GM12878 (cell line): Measurements from ENCODE around the gene SKIDA1. TPM values are rescaled to one million over a fixed set of nuclear protein-coding genes. Genes with fewer than 3 reads are reported as not detected.

Source experiments
- ATAC-seq: fragments of 200-7000 bp; cut with Tn5 transposase; 3 replicates; pipeline ENCODE4 v1.9.1; 2020; ENCODE audit warnings: mild to moderate bottlenecking, moderate library complexity
- BruUV-seq: library from RNA; stranded (reverse); fragments of 400-500 nt; replicated peaks from 2 replicates; lab custom pipeline; 2021; lab: Mats Ljungman, UMichigan
- CTCF ChIA-PET: fragments of 300-600 bp; sonication (Branson Sonifier 250); formaldehyde crosslinking; extraction: SDS; loops from one replicate; lab custom pipeline; 2021; ENCODE audit warnings: inconsistent platforms; lab: Yijun Ruan, JAX
- POLR2A ChIA-PET: fragments of 350-600 bp; formaldehyde crosslinking; extraction: SDS; loops from one replicate; lab custom pipeline; 2021; ENCODE audit warnings: inconsistent platforms; lab: Charles Lee
- RAD21 ChIA-PET: fragments of 300-600 bp; sonication (Branson Sonifier 250); formaldehyde crosslinking; loops from one replicate; lab custom pipeline; 2023; ENCODE audit warnings: antibody characterized with exemption; ENCODE audit not compliant: unreplicated experiment; lab: Charles Lee
- SMC1A ChIA-PET: fragments of 300-600 bp; sonication (Branson Sonifier 250); formaldehyde crosslinking; loops from one replicate; lab custom pipeline; 2023; ENCODE audit not compliant: unreplicated experiment, uncharacterized antibody; lab: Charles Lee
- DNase-seq: peaks from one replicate; pipeline ENCODE4 v3.0.0-alpha.2; 2011; ENCODE audit warnings: low read depth, low spot score
- FAIRE-seq: peaks from 3 replicates; lab custom pipeline; 2011; peaks lifted over from hg19 to GRCh38; lab: Jason Lieb, UNC
- H2AFZ ChIP-seq: 2 replicates; pipeline ENCODE4 v1.6.0; 2011; ENCODE audit warnings: low read depth, low read length, control low read depth; ENCODE audit not compliant: control insufficient read depth
- H3K27ac ChIP-seq: 2 replicates; pipeline ENCODE4 v1.5.1; 2011; ENCODE audit warnings: control low read depth; ENCODE audit not compliant: control insufficient read depth, insufficient read depth
- H3K27me3 ChIP-seq, 2 experiments: replicated peaks in 1 of 2; 2 replicates each; pipeline versions ENCODE4 v1.6.0 to v1.6.1; 2011; ENCODE audit warnings: low read length in 1 of 2; ENCODE audit not compliant: control insufficient read depth in 2 of 2, insufficient read depth in 2 of 2
- H3K36me3 ChIP-seq, 2 experiments: 2 replicates each; pipeline ENCODE4 v1.5.1; 2011; ENCODE audit warnings: low read length in 1 of 2; ENCODE audit not compliant: control insufficient read depth in 2 of 2, insufficient read depth in 2 of 2
- H3K4me1 ChIP-seq: 2 replicates; pipeline ENCODE4 v1.6.1; 2011; ENCODE audit warnings: mild to moderate bottlenecking, low read length, moderate library complexity, mixed read lengths; ENCODE audit not compliant: control insufficient read depth, insufficient read depth
- H3K4me2 ChIP-seq: 2 replicates; pipeline ENCODE4 v1.6.0; 2011; ENCODE audit warnings: control low read depth; ENCODE audit not compliant: control insufficient read depth, insufficient read depth
- H3K4me3 ChIP-seq: fragments of 200-600 bp; sonication (generic); 2 replicates; pipeline ENCODE4 v1.5.1; 2016
- H3K79me2 ChIP-seq: 2 replicates; pipeline ENCODE4 v1.6.0; 2011; ENCODE audit warnings: low read length; ENCODE audit not compliant: control insufficient read depth, insufficient read depth
- H3K9ac ChIP-seq: 2 replicates; pipeline ENCODE4 v1.8.0; 2011; ENCODE audit warnings: low read length, control low read depth, mixed read lengths; ENCODE audit not compliant: control insufficient read depth, insufficient read depth
- H3K9me3 ChIP-seq: replicated peaks from 3 replicates; pipeline ENCODE4 v1.5.1; 2011; ENCODE audit warnings: mild to moderate bottlenecking, low read length; ENCODE audit not compliant: control insufficient read depth, insufficient read depth
- H4K20me1 ChIP-seq: 2 replicates; pipeline ENCODE4 v1.6.0; 2011; ENCODE audit not compliant: control insufficient read depth, insufficient read depth
- ATF2 ChIP-seq: IDR thresholded peaks from 2 replicates; pipeline ENCODE4 v1.6.1; 2012; ENCODE audit warnings: low read length, inconsistent platforms
- BCL11A ChIP-seq: IDR thresholded peaks from 2 replicates; pipeline ENCODE4 v1.6.1; 2011; ENCODE audit warnings: low read depth, low read length
- BCLAF1 ChIP-seq: fragments of 450-650 bp; IDR thresholded peaks from 2 replicates; pipeline ENCODE4 v1.6.1; 2017; ENCODE audit warnings: antibody characterized with exemption, mild to moderate bottlenecking, moderate library complexity
- E2F4 ChIP-seq: IDR thresholded peaks from 2 replicates; pipeline ENCODE4 v1.6.1; 2012; ENCODE audit warnings: low read depth, low read length, improper control_type of control experiment
- HSF1 ChIP-seq: fragments of 150-350 bp; IDR thresholded peaks from 2 replicates; pipeline ENCODE4 v1.6.1; 2014; ENCODE audit warnings: mild to moderate bottlenecking, low read depth, low read length
- IKZF2 ChIP-seq, 2 experiments: fragments of 450-650 bp; IDR thresholded peaks; 2 replicates each; pipeline ENCODE4 v1.6.1; 2017; ENCODE audit warnings: mild to moderate bottlenecking in 2 of 2, moderate library complexity in 2 of 2
- KDM1A ChIP-seq: fragments of 200-600 bp; sonication (generic); IDR thresholded peaks from 2 replicates; pipeline ENCODE4 v1.6.1; 2016; ENCODE audit warnings: borderline replicate concordance
- MTA2 ChIP-seq: fragments of 450-650 bp; IDR thresholded peaks from 2 replicates; pipeline ENCODE4 v1.6.1; 2016; ENCODE audit warnings: low read depth, mild to moderate bottlenecking, moderate library complexity
- NBN ChIP-seq: fragments of 450-650 bp; IDR thresholded peaks from 2 replicates; pipeline ENCODE4 v1.6.1; 2016
- NR2C2 ChIP-seq: IDR thresholded peaks from 2 replicates; pipeline ENCODE4 v1.6.1; 2011; ENCODE audit warnings: borderline replicate concordance, low read depth; ENCODE audit not compliant: control insufficient read depth, insufficient read length
- PKNOX1 ChIP-seq: fragments of 450-650 bp; IDR thresholded peaks from 2 replicates; pipeline ENCODE4 v1.6.1; 2016; ENCODE audit warnings: mild to moderate bottlenecking
- POLR2A ChIP-seq: IDR thresholded peaks from 2 replicates; pipeline ENCODE4 v1.6.1; 2011; ENCODE audit warnings: low read depth, mild to moderate bottlenecking, low read length
- RAD21 ChIP-seq: IDR thresholded peaks from 2 replicates; pipeline ENCODE4 v1.6.1; 2011; ENCODE audit warnings: mild to moderate bottlenecking, low read depth, low read length, moderate library complexity; ENCODE audit not compliant: insufficient read depth
- SIN3A ChIP-seq: IDR thresholded peaks from 2 replicates; pipeline ENCODE4 v1.6.1; 2012; ENCODE audit warnings: low read depth, low read length, improper control_type of control experiment
- SMC3 ChIP-seq: IDR thresholded peaks from 2 replicates; pipeline ENCODE4 v1.6.1; 2011; ENCODE audit warnings: low read length, improper control_type of control experiment, borderline replicate concordance
- ZNF207 ChIP-seq: fragments of 450-650 bp; IDR thresholded peaks from 2 replicates; pipeline ENCODE4 v1.6.1; 2014; ENCODE audit warnings: antibody characterized with exemption, mild to moderate bottlenecking, borderline replicate concordance
- WGBS: methylation state at CpG from one replicate; pipeline ENCODE4 v1.1.6; 2016; ENCODE audit warnings: low lambda C conversion rate; ENCODE audit not compliant: insufficient replicate concordance, insufficient coverage; ENCODE audit errors: missing lambda C conversion rate; 5-methylcytosine and 5-hydroxymethylcytosine counted together
- in situ Hi-C: fragments of 300-500 bp; cut with MboI; formaldehyde crosslinking; loops from 9 replicates; pipeline ENCODE4 v1.14.3; 2018; ENCODE audit warnings: mixed read lengths
- intact Hi-C: fragments of 100-400 bp; cut with micrococcal nuclease; formaldehyde crosslinking; loops from one replicate; pipeline ENCODE4 v1.14.2; 2022; ENCODE audit not compliant: unreplicated experiment
- polyA plus RNA-seq, 11 experiments: library from polyadenylated mRNA; depleted of rRNA in 4 of 11; unstranded in 6 of 11; stranded (reverse) in 5 of 11; fragments of >200 nt; fragmentation: Nextera tagmentation in 4 of 11; fragmentation: Illumina TruSeq in 1 of 11; extraction: Ambion mirVana in 4 of 11; extraction: Trizol in 1 of 11; gene quantifications; 1 replicate in 1 of 11; 2 replicates in 10 of 11; pipeline versions ENCODE4 v1.2.1 to v1.2.3, GENCODE V29; 2011 to 2016; ENCODE audit warnings: inconsistent platforms in 2 of 11, missing spikeins in 2 of 11, low read depth in 1 of 11
- total RNA-seq, 4 experiments: library from RNA; depleted of rRNA in 3 of 4; stranded (reverse); fragments of >200 nt in 3 of 4; fragmentation: Illumina TruSeq in 1 of 4; extraction: Trizol in 1 of 4; gene quantifications; 2 replicates each; pipeline versions ENCODE4 v1.2.1 to v1.2.3, GENCODE V29; 2013 to 2021

Gene SKIDA1
- total and polyA plus RNA-seq, 10 of the 15 experiments (the other 5 are each of a cell fraction or from before 2014, with no cell fraction given) = 0.05 to 0.90 (median 0.28) TPM

GRCh38 chr10:21511946-21512572, 13.4 kb downstream of the SKIDA1 start (continued):
- no peak for TF ChIP-seq E2F4
- TF ChIP-seq ZNF207 = no peak
- no peak for TF ChIP-seq SMC3
- TF ChIP-seq NR2C2 = no peak
- TF ChIP-seq MTA2 = no peak
- TF ChIP-seq POLR2A = no peak
- TF ChIP-seq SIN3A = no peak

- no peaks in the 10 kb centered on the region for H4K20me1 ChIP-seq
- peaks cover 3 to 21% of the 10 kb centered on the region in 2 experiments for H3K27me3 ChIP-seq
- no peak overlapping the region for H3K9ac ChIP-seq
- BruUV-seq = no TSS peak
- H3K27ac ChIP-seq = no peak overlapping the region
- FAIRE-seq = no peak
- POLR2A ChIA-PET = no interaction called here
- CTCF ChIA-PET = no interaction called here
- H3K4me3 ChIP-seq = no peak overlapping the region
- H3K4me2 ChIP-seq = no peak overlapping the region
- no peaks in the 10 kb centered on the region for H3K36me3 ChIP-seq
- ATAC-seq = no peak
- H3K4me1 ChIP-seq = peaks cover 1% of the 10 kb centered on the region
- SMC1A ChIA-PET = no interaction called here
- WGBS = 41% methylated on average over 2 of the region's 2 CpGs
- in situ Hi-C loops (no loop called here), intact Hi-C loops (no loop called here)
- no peaks in the 10 kb centered on the region for H3K79me2 ChIP-seq
- RAD21 ChIA-PET = no interaction called here
- no peak overlapping the region for H2AFZ ChIP-seq
- DNase-seq = no peak
- no peaks in the 10 kb centered on the region for H3K9me3 ChIP-seq
- TF ChIP-seq BCLAF1 (no peak), RAD21 (no peak), KDM1A (no peak), ATF2 (no peak), NBN (no peak), BCL11A (no peak), PKNOX1 (no peak), HSF1 (no peak), IKZF2 (IDR thresholded peaks at IDR 0.05) (no peak)
These were observed 14.3 kb downstream of the SKIDA1 start for GRCh38 chr10:21511095-21511570.
